Upper lobe of left lung (tissue), 4 donors: ENCODE data around the gene PTGDR.

Experiments used
- CTCF ChIP-seq, 6 experiments: fragments of 450-650 bp in 4 of 6; fragments of 200-600 bp in 2 of 6; sonication (generic) in 2 of 6; IDR thresholded peaks; one replicate each; pipeline ENCODE4 v1.5.1; 2016 to 2019; ENCODE audit warnings: antibody characterized with exemption in 6 of 6
- EP300 ChIP-seq, 4 donors: sonication (generic); formaldehyde crosslinking; IDR thresholded peaks; one replicate each; pipeline ENCODE4 v1.5.1; 2017; ENCODE audit warnings: antibody characterized with exemption in 4 of 4, control low read depth in 2 of 4
- POLR2A ChIP-seq, 4 donors: fragments of 450-650 bp; IDR thresholded peaks; one replicate each; pipeline ENCODE4 v1.5.1; 2016 to 2017; ENCODE audit warnings: antibody characterized with exemption in 4 of 4, mild to moderate bottlenecking in 2 of 4
- POLR2AphosphoS5 ChIP-seq, 2 donors: sonication (generic); formaldehyde crosslinking; IDR thresholded peaks; one replicate each; pipeline ENCODE4 v1.5.1; 2017; ENCODE audit warnings: antibody characterized with exemption in 2 of 2

DNA sequence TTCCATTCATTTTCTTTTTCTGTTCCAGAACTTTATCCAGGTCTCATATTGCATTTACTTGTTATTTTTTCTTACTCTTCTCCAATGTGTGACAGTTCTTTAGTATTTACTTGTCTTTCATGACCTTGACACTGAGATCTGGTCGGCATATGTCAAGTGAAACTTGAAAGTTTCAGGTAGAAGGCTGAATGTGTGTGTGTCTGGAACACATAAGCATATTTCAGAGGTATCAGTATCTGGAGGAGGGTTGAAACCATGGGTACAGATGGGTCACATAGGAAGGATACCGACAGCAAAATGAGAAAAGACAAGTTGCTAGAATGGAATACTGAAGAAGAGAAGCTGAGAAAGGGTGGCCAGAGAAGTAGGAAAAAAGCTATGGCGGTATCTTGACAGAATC is 22.5 kb upstream of the PTGDR start:
- no peak for TF ChIP-seq CTCF (IDR thresholded peaks at IDR 0.05)
- no peak for TF ChIP-seq POLR2A (IDR thresholded peaks at IDR 0.05)
- TF ChIP-seq EP300 (IDR thresholded peaks at IDR 0.05), result no peak
- no peak for TF ChIP-seq POLR2AphosphoS5 (IDR thresholded peaks at IDR 0.05)
